CD14-positive monocyte (primary cell): ENCODE results near the gene LAMB3. TPM values are rescaled to one million over a fixed set of nuclear protein-coding genes. Genes with fewer than 3 reads are reported as not detected.
A peak's percentile ranks its signal among the peaks of the same experiment; 100 is the strongest.

Source experiments
- DNase-seq, 3 donors: peaks; one replicate each; pipeline ENCODE4 v3.0.0-alpha.2; 2011 to 2022
- H2AFZ ChIP-seq: 2 replicates; pipeline ENCODE4 v1.6.0; 2012; ENCODE audit warnings: mild to moderate bottlenecking, low read depth, low read length, inconsistent platforms; ENCODE audit not compliant: insufficient read depth, poor library complexity, severe bottlenecking
- H3K27ac ChIP-seq, 2 donors: 1 replicate in 1 of 2; 2 replicates in 1 of 2; pipeline ENCODE4 v1.5.1; 2012 to 2013; ENCODE audit warnings: low read length in 2 of 2, control low read depth in 1 of 2, inconsistent platforms in 1 of 2, low read depth in 1 of 2, mild to moderate bottlenecking in 1 of 2
- H3K27me3 ChIP-seq, 2 donors: one replicate each; pipeline versions ENCODE4 v1.6.0 to v1.6.1; 2011 to 2013; ENCODE audit warnings: low read length in 2 of 2; ENCODE audit not compliant: control insufficient read depth in 2 of 2, insufficient read depth in 2 of 2
- H3K36me3 ChIP-seq, 2 donors: replicated peaks in 1 of 2; 1 replicate in 1 of 2; 2 replicates in 1 of 2; pipeline versions ENCODE4 v1.5.1 to v1.6.1; 2012 to 2013; ENCODE audit warnings: low read length in 2 of 2, control low read depth in 1 of 2, inconsistent platforms in 1 of 2, mild to moderate bottlenecking in 1 of 2; ENCODE audit not compliant: insufficient read depth in 2 of 2, control insufficient read depth in 1 of 2
- H3K4me1 ChIP-seq, 2 donors: 1 replicate in 1 of 2; 2 replicates in 1 of 2; pipeline versions ENCODE4 v1.5.1 to v1.6.1; 2012 to 2013; ENCODE audit warnings: low read length in 2 of 2, control low read depth in 1 of 2, inconsistent platforms in 1 of 2, mild to moderate bottlenecking in 1 of 2, moderate library complexity in 1 of 2; ENCODE audit not compliant: insufficient read depth in 2 of 2, control insufficient read depth in 1 of 2
- H3K4me2 ChIP-seq: replicated peaks from 2 replicates; pipeline ENCODE3; 2012; ENCODE audit warnings: low read length, moderate library complexity, mild to moderate bottlenecking; ENCODE audit not compliant: poor library complexity, severe bottlenecking; ENCODE audit errors: extremely low read depth
- H3K4me3 ChIP-seq, 3 experiments: fragments of 200-600 bp in 1 of 3; sonication (generic) in 1 of 3; replicated peaks in 1 of 3; 1 replicate in 2 of 3; 2 replicates in 1 of 3; pipeline ENCODE4 v1.5.1; 2011 to 2013; ENCODE audit warnings: low read length in 3 of 3, mild to moderate bottlenecking in 3 of 3, control low read depth in 2 of 3, low read depth in 2 of 3, inconsistent platforms in 1 of 3, moderate library complexity in 1 of 3
- H3K79me2 ChIP-seq: 2 replicates; pipeline ENCODE4 v1.6.0; 2012; ENCODE audit warnings: mild to moderate bottlenecking, control low read depth, inconsistent platforms, low read length, moderate library complexity; ENCODE audit not compliant: insufficient read depth
- H3K9ac ChIP-seq: 2 replicates; pipeline ENCODE4 v1.6.0; 2017; ENCODE audit warnings: low read length, mild to moderate bottlenecking; ENCODE audit not compliant: insufficient read depth, poor library complexity, severe bottlenecking
- H3K9me3 ChIP-seq, 2 donors: replicated peaks in 1 of 2; 1 replicate in 1 of 2; 2 replicates in 1 of 2; pipeline versions ENCODE4 v1.5.1 to v1.6.1; 2012 to 2013; ENCODE audit warnings: low read length in 2 of 2, control low read depth in 1 of 2; ENCODE audit not compliant: control insufficient read depth in 1 of 2, insufficient read depth in 1 of 2
- H4K20me1 ChIP-seq: 2 replicates; pipeline ENCODE4 v1.6.0; 2012; ENCODE audit warnings: mild to moderate bottlenecking, low read length, control low read depth, moderate library complexity; ENCODE audit not compliant: insufficient read depth
- H3K27ac Mint-ChIP-seq, 7 donors: one replicate each; pipeline ENCODE4 v1.8.0; 2020; ENCODE audit warnings: mild to moderate bottlenecking in 7 of 7, mixed read lengths in 7 of 7, moderate library complexity in 6 of 7, inconsistent platforms in 2 of 7
- H3K27me3 Mint-ChIP-seq, 3 donors: one replicate each; pipeline ENCODE4 v1.8.0; 2021 to 2022; ENCODE audit warnings: low read depth in 3 of 3, mild to moderate bottlenecking in 3 of 3, mixed read lengths in 3 of 3, moderate library complexity in 3 of 3, inconsistent platforms in 1 of 3
- H3K36me3 Mint-ChIP-seq, 2 donors: one replicate each; pipeline ENCODE4 v1.8.0; 2020; ENCODE audit warnings: mixed read lengths in 2 of 2, inconsistent platforms in 1 of 2, mild to moderate bottlenecking in 1 of 2
- H3K4me1 Mint-ChIP-seq: one replicate; pipeline ENCODE4 v1.8.0; 2020; ENCODE audit warnings: mild to moderate bottlenecking, mixed read lengths
- H3K4me3 Mint-ChIP-seq, 2 donors: one replicate each; pipeline ENCODE4 v1.8.0; 2020; ENCODE audit warnings: mild to moderate bottlenecking in 2 of 2, mixed read lengths in 2 of 2, moderate library complexity in 1 of 2
- H3K9me3 Mint-ChIP-seq, 7 donors: one replicate each; pipeline ENCODE4 v1.8.0; 2020 to 2022; ENCODE audit warnings: mixed read lengths in 7 of 7, mild to moderate bottlenecking in 6 of 7, moderate library complexity in 6 of 7, inconsistent platforms in 2 of 7
- WGBS: methylation state at CpG from one replicate; pipeline ENCODE4 v1.1.5; 2013; ENCODE audit warnings: missing lambda C conversion rate; ENCODE audit not compliant: insufficient coverage; 5-methylcytosine and 5-hydroxymethylcytosine counted together
- intact Hi-C, 2 donors: fragments of 100-400 bp; cut with micrococcal nuclease; formaldehyde crosslinking; loops; one replicate each; pipeline versions ENCODE4 v1.15.0 to v1.15.1; 2023
- polyA plus RNA-seq, 3 donors: library from polyadenylated mRNA; depleted of rRNA in 1 of 3; unstranded in 2 of 3; stranded (reverse) in 1 of 3; fragments of 300-500 nt in 2 of 3; fragments of >200 nt in 1 of 3; fragmentation: Illumina TruSeq in 2 of 3; gene quantifications; 1 replicate in 2 of 3; 2 replicates in 1 of 3; pipeline ENCODE4 v1.2.3, GENCODE V29; 2012 to 2021
- TF ChIP-seq, protein P1 (sequence below): fragments of 200-600 bp; IDR thresholded peaks from one replicate; pipeline ENCODE4 v1.8.0; 2022; ENCODE audit warnings: antibody characterized with exemption, mild to moderate bottlenecking

LAMB3 gene
- polyA plus RNA-seq, 3 donors: 0.29 to 0.67 (median 0.30) TPM

DNA sequence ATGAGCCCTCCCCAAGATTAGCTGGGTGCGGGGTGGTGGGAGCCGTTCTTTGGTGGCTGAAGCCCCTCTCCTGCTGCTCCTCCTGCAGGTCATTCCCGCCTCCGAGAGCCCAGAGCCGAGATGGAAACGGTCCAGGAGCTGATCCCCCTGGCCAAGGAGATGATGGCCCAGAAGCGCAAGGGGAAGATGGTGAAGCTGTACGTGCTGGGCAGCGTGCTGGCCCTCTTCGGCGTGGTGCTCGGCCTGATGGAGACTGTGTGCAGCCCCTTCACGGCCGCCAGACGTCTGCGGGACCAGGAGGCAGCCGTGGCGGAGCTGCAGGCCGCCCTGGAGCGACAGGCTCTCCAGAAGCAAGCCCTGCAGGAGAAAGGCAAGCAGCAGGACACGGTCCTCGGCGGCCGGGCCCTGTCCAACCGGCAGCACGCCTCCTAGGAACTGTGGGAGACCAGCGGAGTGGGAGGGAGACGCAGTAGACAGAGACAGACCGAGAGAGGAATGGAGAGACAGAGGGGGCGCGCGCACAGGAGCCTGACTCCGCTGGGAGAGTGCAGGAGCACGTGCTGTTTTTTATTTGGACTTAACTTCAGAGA is 23.4 kb upstream of the LAMB3 start:
- Histone ChIP-seq H3K4me3 (peak overlapping the region; percentile 38 to 80 (median 46)), H3K4me1 (peaks cover 44 to 47% of the 10 kb centered on the region in 2 donors), H3K79me2 (no peaks in the 10 kb centered on the region), H3K36me3 (no peaks in the 10 kb centered on the region), H3K27me3 (peaks cover 40 to 54% of the 10 kb centered on the region in 2 donors), H3K4me2 (peak overlapping the region; percentile 77), H2AFZ (peak overlapping the region; percentile 54), H4K20me1 (peaks cover 9% of the 10 kb centered on the region), H3K27ac (peak overlapping the region in 1 of 2 donors; percentile 90), H3K9ac (peak overlapping the region; percentile 79), H3K9me3 (no peaks in the 10 kb centered on the region)
- TF ChIP-seq, protein P1, sequence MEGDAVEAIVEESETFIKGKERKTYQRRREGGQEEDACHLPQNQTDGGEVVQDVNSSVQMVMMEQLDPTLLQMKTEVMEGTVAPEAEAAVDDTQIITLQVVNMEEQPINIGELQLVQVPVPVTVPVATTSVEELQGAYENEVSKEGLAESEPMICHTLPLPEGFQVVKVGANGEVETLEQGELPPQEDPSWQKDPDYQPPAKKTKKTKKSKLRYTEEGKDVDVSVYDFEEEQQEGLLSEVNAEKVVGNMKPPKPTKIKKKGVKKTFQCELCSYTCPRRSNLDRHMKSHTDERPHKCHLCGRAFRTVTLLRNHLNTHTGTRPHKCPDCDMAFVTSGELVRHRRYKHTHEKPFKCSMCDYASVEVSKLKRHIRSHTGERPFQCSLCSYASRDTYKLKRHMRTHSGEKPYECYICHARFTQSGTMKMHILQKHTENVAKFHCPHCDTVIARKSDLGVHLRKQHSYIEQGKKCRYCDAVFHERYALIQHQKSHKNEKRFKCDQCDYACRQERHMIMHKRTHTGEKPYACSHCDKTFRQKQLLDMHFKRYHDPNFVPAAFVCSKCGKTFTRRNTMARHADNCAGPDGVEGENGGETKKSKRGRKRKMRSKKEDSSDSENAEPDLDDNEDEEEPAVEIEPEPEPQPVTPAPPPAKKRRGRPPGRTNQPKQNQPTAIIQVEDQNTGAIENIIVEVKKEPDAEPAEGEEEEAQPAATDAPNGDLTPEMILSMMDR: no peak
- Mint-ChIP-seq H3K9me3 (peaks cover 4 to 31% (median 15%) of the 10 kb centered on the region in 7 donors), H3K4me1 (peaks cover 67% of the 10 kb centered on the region), H3K4me3 (peak overlapping the region; percentile 94 to 96), H3K27me3 (peaks cover 61 to 62% (median 62%) of the 10 kb centered on the region in 3 donors), H3K36me3 (peaks cover 13 to 46% of the 10 kb centered on the region in 2 donors), H3K27ac (peak overlapping the region; percentile 65 to 98 (median 96))
- no peak for DNase-seq
- under 1% methylated on average over 29 of the region's 34 CpGs for WGBS
- intact Hi-C loops: loop anchor here in 1 of 2 donors (5.0 to 10.0 kb wide), 2 partner anchors 33 to 51 kb away; no protein-coding TSS in a partner anchor

DNA sequence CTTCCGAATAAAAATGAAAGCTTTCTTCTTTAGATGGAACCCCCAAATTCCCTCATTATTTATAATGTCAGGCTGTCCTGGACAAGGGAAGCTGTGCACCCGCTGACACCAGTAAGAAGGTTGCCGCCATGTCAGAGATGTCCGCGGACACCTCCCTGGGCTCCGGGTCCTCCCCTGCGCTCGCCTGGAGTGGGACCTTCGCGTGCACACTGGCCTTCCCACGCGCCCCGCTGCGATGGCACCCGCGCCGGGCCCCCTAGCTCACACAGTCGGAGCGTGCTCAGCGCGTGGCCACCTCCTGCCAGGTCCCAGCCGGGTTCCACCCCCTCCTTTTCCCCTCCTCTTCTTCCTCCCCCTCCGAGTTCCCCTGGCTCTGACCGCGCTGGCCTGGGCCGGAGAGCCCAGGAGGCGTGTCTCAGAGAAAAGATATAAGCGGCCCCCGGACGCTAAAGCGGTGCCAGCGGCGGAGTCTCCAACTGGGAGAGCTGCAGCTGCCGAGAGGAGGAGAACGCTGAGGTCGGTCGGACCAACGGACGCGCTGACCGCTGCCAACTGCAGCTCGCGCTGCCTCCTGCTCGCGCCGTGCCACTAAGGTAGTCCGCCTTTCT is 22.8 kb upstream of the LAMB3 start, which contains the start of gene G0S2:
TSS of gene G0S2 (plus strand) at position 456 of the 608 bp plus-strand sequence. CDS start 273 bp downstream, outside the sequence.
- WGBS: 2% methylated on average over 44 of the region's 47 CpGs
- TF ChIP-seq, protein P1: no peak
- peaks cover 56 to 57% (median 57%) of the 10 kb centered on the region in 3 donors for H3K27me3 Mint-ChIP-seq
- peak within 1 kb of the TSS; percentile 92 to 98 (median 96) for H3K27ac Mint-ChIP-seq
- H3K4me3 ChIP-seq: peak within 1 kb of the TSS; percentile 38 to 80 (median 46)
- H3K9ac ChIP-seq: peak within 1 kb of the TSS; percentile 79
- peaks cover 4 to 31% (median 15%) of the 10 kb centered on the region in 7 donors for H3K9me3 Mint-ChIP-seq
- no peaks in the 10 kb centered on the region for H3K79me2 ChIP-seq
- H3K27ac ChIP-seq: peak within 1 kb of the TSS; percentile 18 to 90
- peak within 1 kb of the TSS; percentile 77 for H3K4me2 ChIP-seq
- H3K9me3 ChIP-seq: no peaks in the 10 kb centered on the region
- DNase-seq: peak; percentile 60 to 91 (median 88)
- H3K4me1 Mint-ChIP-seq: peaks cover 73% of the 10 kb centered on the region
- peaks cover 13 to 46% of the 10 kb centered on the region in 2 donors for H3K36me3 Mint-ChIP-seq
- peaks cover 9% of the 10 kb centered on the region for H4K20me1 ChIP-seq
- H3K4me3 Mint-ChIP-seq: peak within 1 kb of the TSS; percentile 94 to 96
- intact Hi-C loops: loop anchor here in 1 of 2 donors (5.0 to 10.0 kb wide), 3 partner anchors 33 to 92 kb away; no protein-coding TSS in a partner anchor
- H3K36me3 ChIP-seq: no peaks in the 10 kb centered on the region
- peaks cover 36 to 52% of the 10 kb centered on the region in 2 donors for H3K27me3 ChIP-seq
- peak within 1 kb of the TSS; percentile 54 for H2AFZ ChIP-seq
- peaks cover 48 to 51% of the 10 kb centered on the region in 2 donors for H3K4me1 ChIP-seq
